H1 (cell line): ENCODE results near the gene KHDC4. TPM values are rescaled to one million over a fixed set of nuclear protein-coding genes. Genes with fewer than 3 reads are reported as not detected.
A peak's percentile ranks its signal among the peaks of the same experiment; 100 is the strongest.

ENCODE experiments used
- CHD1 ChIP-seq: IDR thresholded peaks from 2 replicates; pipeline ENCODE4 v1.6.1; 2012; ENCODE audit warnings: low read depth, low read length, improper control_type of control experiment
- CTBP2 ChIP-seq: IDR thresholded peaks from 2 replicates; pipeline ENCODE4 v1.7.0; 2011; ENCODE audit warnings: borderline replicate concordance, mild to moderate bottlenecking, moderate library complexity, mixed read lengths, low read length; ENCODE audit not compliant: insufficient read depth, insufficient read length
- KDM4A ChIP-seq: IDR thresholded peaks from one replicate; pipeline ENCODE4 v1.7.1; 2012; ENCODE audit warnings: low read depth, mild to moderate bottlenecking, moderate library complexity, low read length, inconsistent platforms; ENCODE audit not compliant: severe bottlenecking
- POLR2AphosphoS5 ChIP-seq: IDR thresholded peaks from 2 replicates; pipeline ENCODE4 v1.6.1; 2011; ENCODE audit warnings: low read depth, low read length
- USF2 ChIP-seq: IDR thresholded peaks from 2 replicates; pipeline ENCODE4 v1.6.1; 2011; ENCODE audit warnings: low read length, improper control_type of control experiment
- polyA plus RNA-seq, 7 experiments: library from polyadenylated mRNA; depleted of rRNA in 3 of 7; stranded (reverse) in 5 of 7; unstranded in 2 of 7; fragments of >200 nt in 5 of 7; fragments of 200-250 nt in 2 of 7; gene quantifications; 1 replicate in 5 of 7; 2 replicates in 1 of 7; 4 replicates in 1 of 7; pipeline versions ENCODE4 v1.2.1 to v1.2.3, GENCODE V29; 2011 to 2013; ENCODE audit warnings: missing spikeins in 2 of 7, mixed read lengths in 2 of 7
- total RNA-seq: library from RNA; stranded (reverse); fragmentation: NEBNext Ultra II Directional; extraction: Animal tissue kit (Norgen Biotek cat#: 25700); gene quantifications from 2 replicates; pipeline ENCODE4 v1.2.1, GENCODE V29; 2021

The KHDC4 gene
- total and polyA plus RNA-seq, 2 of the 8 experiments (the other 6 are each of a cell fraction or from before 2014, with no cell fraction given): 56.6 to 81.1 TPM

- TF ChIP-seq POLR2AphosphoS5 (peak; percentile 71; the same call in 1 of the 2 replicates), USF2 (no peak), CHD1 (no peak), CTBP2 (peak; percentile 93), KDM4A (peak; percentile 57)
Measured at GRCh38 chr1:155978325-155978972, 44.2 kb upstream of the KHDC4 start, which contains the start of gene ARHGEF2 (continued).
